Neural cell (in vitro differentiated cells): ENCODE results near the gene TRIM62. TPM values are rescaled to one million over a fixed set of nuclear protein-coding genes. Genes with fewer than 3 reads are reported as not detected.

Source experiments
- H2AFZ ChIP-seq: fragments of 200-600, 300-800 bp; sonication (generic), shearing (Covaris generic); 2 replicates; pipeline ENCODE4 v1.6.0; 2014; ENCODE audit warnings: low read depth, mild to moderate bottlenecking, antibody characterized with exemption, low read length, moderate library complexity
- H3F3A ChIP-seq: fragments of 200-600 bp; shearing (Covaris generic); 2 replicates; pipeline ENCODE4 v1.6.1; 2016; ENCODE audit warnings: mild to moderate bottlenecking, moderate library complexity, mixed read lengths, antibody characterized with exemption, low read length; ENCODE audit not compliant: insufficient read depth, poor library complexity, severe bottlenecking
- H3K27ac ChIP-seq: fragments of 200-600, 300-800 bp; sonication (generic), shearing (Covaris generic); 2 replicates; pipeline ENCODE4 v1.5.1; 2014; ENCODE audit warnings: mild to moderate bottlenecking, low read length, moderate library complexity
- H3K27me3 ChIP-seq: fragments of 300-800, 200-600 bp; sonication (generic), shearing (Covaris generic); 2 replicates; pipeline ENCODE4 v1.6.0; 2014; ENCODE audit warnings: mild to moderate bottlenecking, low read depth, low read length, moderate library complexity; ENCODE audit not compliant: insufficient read depth
- H3K36me3 ChIP-seq: fragments of 300-800, 200-600 bp; sonication (generic), shearing (Covaris generic); 2 replicates; pipeline ENCODE4 v1.5.1; 2014; ENCODE audit warnings: mild to moderate bottlenecking, antibody characterized with exemption, low read length, moderate library complexity; ENCODE audit not compliant: insufficient read depth
- H3K4me2 ChIP-seq: fragments of 300-800, 200-600 bp; sonication (generic), shearing (Covaris generic); 2 replicates; pipeline ENCODE4 v1.6.0; 2014; ENCODE audit warnings: mild to moderate bottlenecking, low read length
- H3K4me3 ChIP-seq: fragments of 300-800, 200-600 bp; sonication (generic), shearing (Covaris generic); 2 replicates; pipeline ENCODE4 v1.5.1; 2014; ENCODE audit warnings: mild to moderate bottlenecking, low read length, moderate library complexity
- H3K79me2 ChIP-seq: fragments of 200-600 bp; shearing (Covaris generic); replicated peaks from 2 replicates; pipeline ENCODE4 v1.6.0; 2014; ENCODE audit warnings: mild to moderate bottlenecking, low read length, moderate library complexity; ENCODE audit not compliant: insufficient read depth
- H3K9ac ChIP-seq: fragments of 300-800, 200-600 bp; sonication (generic), shearing (Covaris generic); 2 replicates; pipeline ENCODE4 v1.6.1; 2016; ENCODE audit warnings: mild to moderate bottlenecking, low read length, mixed read lengths
- H3K9me2 ChIP-seq: fragments of 200-600 bp; shearing (Covaris generic); 2 replicates; pipeline ENCODE4 v1.6.1; 2016; ENCODE audit warnings: mild to moderate bottlenecking, low read length, mixed read lengths; ENCODE audit not compliant: insufficient read depth
- H3K9me3 ChIP-seq: fragments of 200-600, 300-800 bp; sonication (generic), shearing (Covaris generic); 2 replicates; pipeline ENCODE4 v1.6.1; 2016; ENCODE audit warnings: mild to moderate bottlenecking, mixed run types, low read length, moderate library complexity, mixed read lengths
- H4K20me1 ChIP-seq: fragments of 200-600 bp; shearing (Covaris generic); 2 replicates; pipeline ENCODE4 v1.6.1; 2016; ENCODE audit warnings: mild to moderate bottlenecking, mixed run types; ENCODE audit not compliant: insufficient read depth
- CTCF ChIP-seq: fragments of 450-650 bp; IDR thresholded peaks from 2 replicates; pipeline ENCODE4 v1.5.1; 2014; ENCODE audit warnings: antibody characterized with exemption, mild to moderate bottlenecking, moderate library complexity; ENCODE audit not compliant: poor library complexity, severe bottlenecking
- EP300 ChIP-seq: fragments of 450-650 bp; conservative IDR thresholded peaks from 2 replicates; pipeline ENCODE4 v1.6.1; 2014; ENCODE audit warnings: antibody characterized with exemption, mild to moderate bottlenecking, moderate library complexity; ENCODE audit not compliant: poor library complexity, severe bottlenecking
- EZH2 ChIP-seq: fragments of 200-600, 300-800 bp; shearing (Covaris generic), sonication (generic); IDR thresholded peaks from 2 replicates; pipeline ENCODE4 v1.6.1; 2014; ENCODE audit warnings: antibody characterized with exemption, low read length, borderline replicate concordance, mild to moderate bottlenecking; ENCODE audit not compliant: insufficient read depth, poor library complexity, severe bottlenecking
- MXI1 ChIP-seq: fragments of 450-650 bp; conservative IDR thresholded peaks from 2 replicates; pipeline ENCODE4 v1.6.1; 2014; ENCODE audit warnings: antibody characterized with exemption, mild to moderate bottlenecking; ENCODE audit not compliant: poor library complexity, severe bottlenecking
- POLR2AphosphoS5 ChIP-seq: IDR thresholded peaks from 2 replicates; pipeline ENCODE4 v1.6.1; 2012
- RAD21 ChIP-seq: fragments of 450-650 bp; conservative IDR thresholded peaks from 2 replicates; pipeline ENCODE4 v1.6.1; 2014; ENCODE audit warnings: antibody characterized with exemption, mild to moderate bottlenecking, moderate library complexity
- SMC3 ChIP-seq: fragments of 450-650 bp; conservative IDR thresholded peaks from 2 replicates; pipeline ENCODE4 v1.6.1; 2014; ENCODE audit warnings: antibody characterized with exemption, mild to moderate bottlenecking, moderate library complexity; ENCODE audit not compliant: poor library complexity
- TAF1 ChIP-seq: IDR thresholded peaks from 2 replicates; pipeline ENCODE4 v1.6.1; 2012; ENCODE audit warnings: low read depth
- polyA plus RNA-seq: library from polyadenylated mRNA; depleted of rRNA; stranded (reverse); fragments of >200 nt; gene quantifications from 2 replicates; pipeline ENCODE4 v1.2.3, GENCODE V29; 2014
- TF ChIP-seq, protein P1 (sequence below): IDR thresholded peaks from 2 replicates; pipeline ENCODE4 v1.6.1; 2012; ENCODE audit warnings: borderline replicate concordance

Gene TRIM62
- polyA plus RNA-seq, 1 donor from 2014 or later = 4.3 TPM

DNA sequence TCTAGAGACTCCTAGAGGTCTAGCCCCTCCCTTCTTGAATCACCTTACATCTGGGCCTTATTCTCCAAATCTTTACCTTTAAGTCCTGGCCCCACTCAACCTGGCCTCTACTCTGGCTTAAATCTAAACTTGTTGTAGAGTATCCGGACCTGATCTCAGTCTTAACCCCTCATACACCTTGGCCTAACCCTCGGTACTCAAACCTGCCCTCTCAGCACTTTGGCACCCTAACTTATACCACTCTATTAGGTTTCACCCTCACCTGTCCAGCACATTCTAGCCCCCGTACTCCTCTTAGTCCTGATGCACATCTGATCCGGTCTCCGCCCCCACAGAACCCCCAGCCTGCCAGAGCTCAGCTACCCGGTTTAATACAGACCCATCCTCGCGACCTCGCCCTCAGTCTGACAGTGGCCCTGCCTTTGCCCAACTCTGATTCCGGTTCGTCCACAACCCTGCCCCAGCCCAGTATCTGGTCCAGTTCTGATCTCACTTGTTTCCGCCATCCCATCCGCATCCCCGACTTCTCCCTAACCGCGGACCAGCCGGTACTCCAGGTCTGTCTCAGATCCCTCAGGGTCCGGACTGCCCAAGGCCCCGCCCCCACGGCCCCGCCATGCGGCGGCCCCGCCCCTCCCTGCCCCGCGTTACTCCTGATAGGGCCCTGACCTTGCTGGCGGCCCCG, 1.5 kb downstream of the TRIM62 start:
- Histone ChIP-seq H3K79me2 (no peaks in the 10 kb centered on the region), H4K20me1 (no peaks in the 10 kb centered on the region), H3K27ac (no peak overlapping the region), H3K9me3 (no peaks in the 10 kb centered on the region), H3F3A (no peaks in the 10 kb centered on the region), H3K9ac (no peak overlapping the region), H3K4me2 (peak overlapping the region; percentile 25), H3K4me3 (peak overlapping the region; percentile 95), H3K9me2 (no peaks in the 10 kb centered on the region), H3K36me3 (no peaks in the 10 kb centered on the region), H2AFZ (no peak overlapping the region), H3K27me3 (no peaks in the 10 kb centered on the region)
- TF ChIP-seq POLR2AphosphoS5 (no peak), MXI1 (no peak), EP300 (no peak), CTCF (no peak), TAF1 (no peak), RAD21 (no peak), SMC3 (no peak), EZH2 (no peak)
- TF ChIP-seq, protein P1, sequence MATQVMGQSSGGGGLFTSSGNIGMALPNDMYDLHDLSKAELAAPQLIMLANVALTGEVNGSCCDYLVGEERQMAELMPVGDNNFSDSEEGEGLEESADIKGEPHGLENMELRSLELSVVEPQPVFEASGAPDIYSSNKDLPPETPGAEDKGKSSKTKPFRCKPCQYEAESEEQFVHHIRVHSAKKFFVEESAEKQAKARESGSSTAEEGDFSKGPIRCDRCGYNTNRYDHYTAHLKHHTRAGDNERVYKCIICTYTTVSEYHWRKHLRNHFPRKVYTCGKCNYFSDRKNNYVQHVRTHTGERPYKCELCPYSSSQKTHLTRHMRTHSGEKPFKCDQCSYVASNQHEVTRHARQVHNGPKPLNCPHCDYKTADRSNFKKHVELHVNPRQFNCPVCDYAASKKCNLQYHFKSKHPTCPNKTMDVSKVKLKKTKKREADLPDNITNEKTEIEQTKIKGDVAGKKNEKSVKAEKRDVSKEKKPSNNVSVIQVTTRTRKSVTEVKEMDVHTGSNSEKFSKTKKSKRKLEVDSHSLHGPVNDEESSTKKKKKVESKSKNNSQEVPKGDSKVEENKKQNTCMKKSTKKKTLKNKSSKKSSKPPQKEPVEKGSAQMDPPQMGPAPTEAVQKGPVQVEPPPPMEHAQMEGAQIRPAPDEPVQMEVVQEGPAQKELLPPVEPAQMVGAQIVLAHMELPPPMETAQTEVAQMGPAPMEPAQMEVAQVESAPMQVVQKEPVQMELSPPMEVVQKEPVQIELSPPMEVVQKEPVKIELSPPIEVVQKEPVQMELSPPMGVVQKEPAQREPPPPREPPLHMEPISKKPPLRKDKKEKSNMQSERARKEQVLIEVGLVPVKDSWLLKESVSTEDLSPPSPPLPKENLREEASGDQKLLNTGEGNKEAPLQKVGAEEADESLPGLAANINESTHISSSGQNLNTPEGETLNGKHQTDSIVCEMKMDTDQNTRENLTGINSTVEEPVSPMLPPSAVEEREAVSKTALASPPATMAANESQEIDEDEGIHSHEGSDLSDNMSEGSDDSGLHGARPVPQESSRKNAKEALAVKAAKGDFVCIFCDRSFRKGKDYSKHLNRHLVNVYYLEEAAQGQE = no peak

GRCh38 chr1:33178836-33179439, 2.9 kb downstream of the TRIM62 start:
- no peaks in the 10 kb centered on the region for H3K79me2 ChIP-seq
- H3F3A ChIP-seq = no peaks in the 10 kb centered on the region
- H3K9ac ChIP-seq = no peak overlapping the region
- no peak overlapping the region for H2AFZ ChIP-seq
- H3K27me3 ChIP-seq = no peaks in the 10 kb centered on the region
- no peaks in the 10 kb centered on the region for H3K9me2 ChIP-seq
- no peaks in the 10 kb centered on the region for H3K9me3 ChIP-seq
- H3K4me3 ChIP-seq = no peak overlapping the region
- H3K27ac ChIP-seq = no peak overlapping the region
- H3K36me3 ChIP-seq = no peaks in the 10 kb centered on the region
- no peaks in the 10 kb centered on the region for H4K20me1 ChIP-seq
- H3K4me2 ChIP-seq = no peak overlapping the region
- TF ChIP-seq MXI1 (no peak), POLR2AphosphoS5 (no peak), TAF1 (no peak), EP300 (no peak), CTCF (no peak), RAD21 (no peak), SMC3 (no peak), EZH2 (no peak)
- TF ChIP-seq, protein P1 = no peak
